Right lobe of liver (tissue), 4 donors: ENCODE measurements around the gene OPN5.

ENCODE experiments used
- CTCF ChIP-seq, 4 donors: fragments of 200-600 bp in 3 of 4; fragments of 450-650 bp in 1 of 4; IDR thresholded peaks; one replicate each; pipeline versions ENCODE4 v1.5.1 to v1.8.0; 2016 to 2022; ENCODE audit warnings: antibody characterized with exemption in 4 of 4, mild to moderate bottlenecking in 2 of 4
- POLR2A ChIP-seq: fragments of 450-650 bp; IDR thresholded peaks from one replicate; pipeline ENCODE4 v1.6.1; 2017; ENCODE audit warnings: antibody characterized with exemption, mild to moderate bottlenecking
- donor health status: DM: no; HTN: no; CAD: no.
- donor health status: DM: no; HTN: no; CAD: no.
- donor health status: DM: no; HTN: yes; CAD: no.

- TF ChIP-seq CTCF (IDR thresholded peaks at IDR 0.05) (no peak), POLR2A (no peak)
These were observed 3.4 kb downstream of the OPN5 start for GRCh38 chr6:47785182-47785581.
